GM23338 (cell line): ENCODE results near the gene IGF1.

Experiments used
- EZH2 ChIP-seq: fragments of 200-600 bp; sonication (generic); IDR thresholded peaks from one replicate; pipeline ENCODE4 v1.8.0; 2017; ENCODE audit warnings: antibody characterized with exemption, mild to moderate bottlenecking, low read depth; ENCODE audit not compliant: unreplicated experiment
- EZH2phosphoT487 ChIP-seq: fragments of 200-600 bp; sonication (generic); IDR thresholded peaks from one replicate; pipeline ENCODE4 v1.8.1; 2018; ENCODE audit warnings: antibody characterized with exemption; ENCODE audit not compliant: unreplicated experiment
- POLR2AphosphoS5 ChIP-seq: IDR thresholded peaks from 2 replicates; pipeline ENCODE4 v1.6.1; 2016; ENCODE audit warnings: antibody characterized with exemption, low read depth
- TF ChIP-seq, protein P1 (sequence below), 2 experiments: fragments of 200-600 bp in 1 of 2; sonication (generic) in 1 of 2; conservative IDR thresholded peaks; 2 replicates each; pipeline versions ENCODE4 v1.5.1 to v1.6.1; 2016 to 2017; ENCODE audit warnings: antibody characterized with exemption in 2 of 2, low read depth in 2 of 2, mild to moderate bottlenecking in 2 of 2, moderate library complexity in 1 of 2

DNA sequence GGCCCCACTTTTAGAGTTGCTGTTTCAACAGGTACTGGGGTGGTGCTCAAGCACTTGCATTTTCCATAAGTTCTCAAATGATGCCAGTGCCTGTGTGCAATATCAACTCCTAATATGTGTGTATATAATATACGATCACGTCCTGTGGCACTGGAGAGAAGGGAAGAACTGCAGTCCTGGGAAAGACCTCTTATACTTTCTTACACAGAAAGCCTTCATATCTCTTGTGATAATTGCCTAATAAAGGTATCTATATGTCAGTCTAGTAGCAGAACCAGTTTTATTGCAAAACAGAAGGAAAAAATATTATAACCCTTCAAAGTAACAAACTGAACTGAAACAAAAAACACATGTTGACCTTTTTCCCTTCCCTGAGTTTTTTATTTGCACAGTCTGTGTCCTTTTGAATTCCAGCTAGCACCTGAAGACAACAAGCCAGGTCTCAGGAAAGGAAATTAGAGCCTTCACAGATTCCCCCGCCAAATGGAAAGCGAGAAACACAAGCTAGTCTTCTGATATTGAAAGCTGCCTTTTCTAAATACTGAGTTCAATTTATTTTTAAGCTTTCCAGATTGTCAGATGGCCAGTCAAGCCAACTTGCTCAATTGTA, 44.4 kb downstream of the IGF1 start:
- TF ChIP-seq, protein P1, sequence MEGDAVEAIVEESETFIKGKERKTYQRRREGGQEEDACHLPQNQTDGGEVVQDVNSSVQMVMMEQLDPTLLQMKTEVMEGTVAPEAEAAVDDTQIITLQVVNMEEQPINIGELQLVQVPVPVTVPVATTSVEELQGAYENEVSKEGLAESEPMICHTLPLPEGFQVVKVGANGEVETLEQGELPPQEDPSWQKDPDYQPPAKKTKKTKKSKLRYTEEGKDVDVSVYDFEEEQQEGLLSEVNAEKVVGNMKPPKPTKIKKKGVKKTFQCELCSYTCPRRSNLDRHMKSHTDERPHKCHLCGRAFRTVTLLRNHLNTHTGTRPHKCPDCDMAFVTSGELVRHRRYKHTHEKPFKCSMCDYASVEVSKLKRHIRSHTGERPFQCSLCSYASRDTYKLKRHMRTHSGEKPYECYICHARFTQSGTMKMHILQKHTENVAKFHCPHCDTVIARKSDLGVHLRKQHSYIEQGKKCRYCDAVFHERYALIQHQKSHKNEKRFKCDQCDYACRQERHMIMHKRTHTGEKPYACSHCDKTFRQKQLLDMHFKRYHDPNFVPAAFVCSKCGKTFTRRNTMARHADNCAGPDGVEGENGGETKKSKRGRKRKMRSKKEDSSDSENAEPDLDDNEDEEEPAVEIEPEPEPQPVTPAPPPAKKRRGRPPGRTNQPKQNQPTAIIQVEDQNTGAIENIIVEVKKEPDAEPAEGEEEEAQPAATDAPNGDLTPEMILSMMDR (conservative IDR thresholded peaks at IDR 0.05; ENCODE audit: low read depth in 2 of 2): no peak
- TF ChIP-seq POLR2AphosphoS5: no peak
- TF ChIP-seq EZH2phosphoT487: no peak
- TF ChIP-seq EZH2: no peak
